Rectal smooth muscle tissue (tissue), 1 donor: ENCODE results near the gene DNAI2.
"Not testable (repeated sequence)": the region's sequence is repeated elsewhere in the genome, so short reads cannot be mapped to it uniquely, and the experiment has no call there.

Source experiments
- H3K27ac ChIP-seq: one replicate; pipeline ENCODE4 v1.7.0; 2013; ENCODE audit warnings: low read depth, low read length, inconsistent platforms
- H3K27me3 ChIP-seq: one replicate; pipeline ENCODE4 v1.7.0; 2013; ENCODE audit warnings: low read length; ENCODE audit not compliant: control insufficient read depth, insufficient read depth
- H3K36me3 ChIP-seq: one replicate; pipeline ENCODE4 v1.7.0; 2013; ENCODE audit warnings: low read length; ENCODE audit not compliant: control insufficient read depth, insufficient read depth
- H3K4me1 ChIP-seq: one replicate; pipeline ENCODE4 v1.7.0; 2013; ENCODE audit warnings: low read length; ENCODE audit not compliant: control insufficient read depth, insufficient read depth
- H3K4me3 ChIP-seq: one replicate; pipeline ENCODE4 v1.7.0; 2013; ENCODE audit warnings: low read length
- H3K9ac ChIP-seq: one replicate; pipeline ENCODE4 v1.7.0; 2013; ENCODE audit warnings: low read length

DNAI2 gene

GRCh38 chr17:74250324-74250995 lies 23.6 kb upstream of the DNAI2 start:
- H3K27me3 ChIP-seq = no peaks in the 10 kb centered on the region
- no peak overlapping the region for H3K4me3 ChIP-seq
- no peak overlapping the region for H3K9ac ChIP-seq
- no peaks in the 10 kb centered on the region for H3K36me3 ChIP-seq
- H3K27ac ChIP-seq = no peak overlapping the region
- H3K4me1 ChIP-seq = no peaks in the 10 kb centered on the region

DNA sequence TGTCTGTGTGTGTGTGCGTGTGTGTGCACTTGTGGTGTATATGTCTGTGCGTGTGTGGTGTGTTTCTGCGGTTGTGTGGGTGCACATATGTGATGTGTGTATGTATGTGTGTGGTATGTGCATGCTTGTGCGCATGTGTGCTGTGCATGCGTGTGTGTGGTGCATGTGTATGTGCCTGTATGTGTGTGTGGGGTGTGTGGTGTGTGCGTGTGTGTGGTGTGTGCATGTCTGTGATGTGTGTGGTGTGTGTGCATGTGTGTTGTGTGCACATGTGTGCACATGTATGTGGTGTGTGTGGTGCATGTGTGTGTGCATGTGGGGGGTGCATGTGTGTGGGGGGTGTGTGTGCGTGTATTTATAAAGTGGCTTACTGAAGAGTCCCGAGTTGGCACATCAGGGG lies 23.0 kb upstream of the DNAI2 start:
- Histone ChIP-seq H3K27me3 (no peaks in the 10 kb centered on the region), H3K9ac (no peak overlapping the region), H3K4me3 (no peak overlapping the region), H3K4me1 (no peaks in the 10 kb centered on the region), H3K36me3 (no peaks in the 10 kb centered on the region), H3K27ac (no peak overlapping the region)

GRCh38 chr17:74251569-74251968 lies 22.5 kb upstream of the DNAI2 start:
- Histone ChIP-seq H3K4me3 (no peak overlapping the region), H3K36me3 (no peaks in the 10 kb centered on the region), H3K27ac (no peak overlapping the region), H3K27me3 (no peaks in the 10 kb centered on the region), H3K9ac (no peak overlapping the region), H3K4me1 (no peaks in the 10 kb centered on the region)

GRCh38 chr17:74252211-74252610 lies 21.8 kb upstream of the DNAI2 start:
- Histone ChIP-seq H3K27ac (no peak overlapping the region), H3K4me3 (no peak overlapping the region), H3K27me3 (no peaks in the 10 kb centered on the region), H3K4me1 (no peaks in the 10 kb centered on the region), H3K9ac (no peak overlapping the region), H3K36me3 (no peaks in the 10 kb centered on the region)

DNA sequence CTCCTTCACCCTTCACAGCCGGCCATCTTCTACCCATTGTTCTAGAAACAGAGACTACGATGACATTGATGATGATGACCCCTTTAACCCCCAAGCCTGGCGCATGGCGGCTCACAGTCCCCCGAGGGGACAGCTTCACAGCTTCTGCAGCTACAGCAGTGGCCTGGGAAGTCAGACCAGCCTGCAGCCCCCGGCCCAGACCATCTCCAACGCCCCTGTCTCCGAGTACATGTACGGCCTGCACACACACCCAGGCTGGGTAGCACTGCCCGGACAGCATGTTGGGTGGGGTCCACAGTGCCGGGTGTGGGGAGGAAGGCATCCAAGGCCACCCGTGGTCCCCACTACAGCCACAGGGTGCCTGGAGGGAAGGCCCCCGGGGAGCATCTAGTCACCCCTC lies 21.0 kb upstream of the DNAI2 start:
- no peaks in the 10 kb centered on the region for H3K36me3 ChIP-seq
- no peak overlapping the region for H3K9ac ChIP-seq
- no peaks in the 10 kb centered on the region for H3K27me3 ChIP-seq
- no peak overlapping the region for H3K4me3 ChIP-seq
- H3K4me1 ChIP-seq = no peaks in the 10 kb centered on the region
- no peak overlapping the region for H3K27ac ChIP-seq

GRCh38 chr17:74257311-74257710 lies 16.7 kb upstream of the DNAI2 start:
- Histone ChIP-seq H3K9ac (no peak overlapping the region), H3K4me3 (no peak overlapping the region), H3K4me1 (no peaks in the 10 kb centered on the region), H3K27ac (no peak overlapping the region), H3K36me3 (no peaks in the 10 kb centered on the region), H3K27me3 (no peaks in the 10 kb centered on the region)

GRCh38 chr17:74259667-74260524 lies 14.1 kb upstream of the DNAI2 start:
- Histone ChIP-seq H3K27ac (no peak overlapping the region), H3K9ac (no peak overlapping the region), H3K4me3 (no peak overlapping the region), H3K27me3 (no peaks in the 10 kb centered on the region), H3K4me1 (no peaks in the 10 kb centered on the region), H3K36me3 (no peaks in the 10 kb centered on the region)

- no peaks in the 10 kb centered on the region for H3K36me3 ChIP-seq
Measured at GRCh38 chr17:74260525-74260850, 13.5 kb upstream of the DNAI2 start.

GRCh38 chr17:74262601-74263000 lies 11.4 kb upstream of the DNAI2 start:
- H3K27ac ChIP-seq = no peak overlapping the region
- no peak overlapping the region for H3K9ac ChIP-seq
- no peaks in the 10 kb centered on the region for H3K27me3 ChIP-seq
- H3K36me3 ChIP-seq = no peaks in the 10 kb centered on the region
- no peak overlapping the region for H3K4me3 ChIP-seq
- no peaks in the 10 kb centered on the region for H3K4me1 ChIP-seq

More at GRCh38 chr17:74260525-74260850, 13.5 kb upstream of the DNAI2 start:
- Histone ChIP-seq H3K9ac (no peak overlapping the region), H3K4me1 (no peaks in the 10 kb centered on the region), H3K4me3 (no peak overlapping the region), H3K27ac (no peak overlapping the region), H3K27me3 (no peaks in the 10 kb centered on the region)

DNA sequence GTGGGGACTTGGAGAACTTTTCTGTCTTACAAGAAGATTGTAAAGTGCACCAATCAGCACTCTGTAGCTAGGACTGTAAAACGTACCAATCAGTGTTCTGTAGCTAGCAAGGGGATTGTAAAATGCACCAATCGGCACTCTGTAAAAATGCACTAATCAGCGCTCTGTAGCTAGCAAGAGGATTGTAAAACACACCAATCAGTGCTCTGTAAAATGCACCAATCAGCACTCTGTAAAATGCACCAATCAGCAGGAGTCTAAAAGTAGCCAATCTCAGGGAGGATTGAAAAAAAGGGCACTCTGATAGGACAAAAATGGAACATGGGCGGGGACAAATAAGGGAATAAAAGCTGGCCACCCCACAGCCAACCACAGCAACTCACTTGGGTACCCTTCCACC lies 7.0 kb upstream of the DNAI2 start:
- H3K4me1 ChIP-seq, H3K27me3 ChIP-seq, H3K27ac ChIP-seq, H3K9ac ChIP-seq, H3K4me3 ChIP-seq, H3K36me3 ChIP-seq: not testable (repeated sequence)

DNA sequence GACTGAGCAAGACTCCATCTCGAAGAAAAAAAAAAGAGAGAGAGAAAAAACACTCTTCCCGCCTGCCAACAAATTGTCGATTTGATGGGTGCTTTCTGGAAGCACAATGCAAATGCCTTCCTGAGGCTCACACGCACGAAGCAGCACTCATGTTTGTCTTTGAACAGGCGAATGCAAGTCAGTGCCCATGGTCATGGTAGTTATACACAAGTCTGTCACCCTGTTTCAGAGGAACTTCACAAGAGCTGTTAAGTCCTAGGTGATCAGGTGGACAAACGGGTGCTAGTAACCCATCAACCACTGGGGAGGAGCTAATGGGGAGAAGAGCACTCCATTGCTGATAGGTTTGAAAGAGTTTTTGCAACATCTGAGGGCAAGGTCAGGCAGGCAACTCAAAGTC lies 6.5 kb upstream of the DNAI2 start:
- Histone ChIP-seq H3K9ac (no peak overlapping the region), H3K4me1 (no peaks in the 10 kb centered on the region), H3K27me3 (no peaks in the 10 kb centered on the region), H3K4me3 (no peak overlapping the region), H3K27ac (no peak overlapping the region), H3K36me3 (no peaks in the 10 kb centered on the region)

DNA sequence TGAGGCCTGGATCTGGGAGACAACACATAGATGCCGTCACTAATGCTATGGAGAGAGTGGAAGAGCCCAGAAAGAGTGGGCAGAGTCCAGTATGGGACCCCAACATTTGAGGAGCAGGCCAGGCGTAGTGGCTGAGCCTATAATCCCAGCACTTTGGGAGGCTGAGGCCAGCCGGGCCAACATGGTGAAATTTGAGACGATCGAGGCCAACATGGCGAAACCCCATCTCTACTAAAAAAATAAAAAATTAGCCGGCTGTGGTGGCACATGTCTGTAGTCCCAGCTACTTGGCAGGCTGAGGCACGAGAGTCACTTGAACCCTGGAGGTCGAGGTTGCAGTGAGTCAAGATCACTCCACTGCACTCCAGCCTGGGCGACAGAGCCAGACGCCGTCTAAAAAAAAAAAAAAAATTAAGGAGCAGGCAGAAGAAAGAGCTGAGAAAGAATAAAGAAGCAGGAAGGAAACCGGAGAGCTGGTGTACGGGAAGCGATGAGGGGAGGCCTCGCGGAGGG lies 6.0 kb upstream of the DNAI2 start:
- H3K9ac ChIP-seq = no peak overlapping the region
- no peaks in the 10 kb centered on the region for H3K4me1 ChIP-seq
- H3K36me3 ChIP-seq = no peaks in the 10 kb centered on the region
- H3K4me3 ChIP-seq = no peak overlapping the region
- no peaks in the 10 kb centered on the region for H3K27me3 ChIP-seq
- no peak overlapping the region for H3K27ac ChIP-seq

DNA sequence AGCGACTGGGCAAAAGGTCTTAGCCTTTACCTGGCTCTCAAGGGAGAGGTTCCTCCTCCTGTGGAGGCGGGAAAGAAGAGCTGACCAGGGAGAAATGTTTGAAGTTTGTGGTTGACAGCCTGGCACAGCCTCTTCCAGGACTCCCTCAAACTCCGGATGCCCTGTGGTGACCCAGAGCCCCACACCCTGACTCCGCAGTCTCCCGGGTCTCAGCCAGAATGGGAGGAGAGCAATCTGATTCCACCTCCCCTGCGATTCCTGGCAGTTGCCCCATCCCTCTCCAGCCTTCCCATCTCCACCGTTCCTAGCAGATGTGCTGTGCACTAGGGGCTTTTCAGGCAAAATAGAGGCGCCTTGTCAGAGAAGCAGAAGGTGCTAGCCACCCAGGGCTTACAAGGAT lies 5.5 kb upstream of the DNAI2 start:
- Histone ChIP-seq H3K27me3 (no peaks in the 10 kb centered on the region), H3K27ac (no peak overlapping the region), H3K9ac (no peak overlapping the region), H3K4me3 (no peak overlapping the region), H3K36me3 (no peaks in the 10 kb centered on the region), H3K4me1 (no peaks in the 10 kb centered on the region)
